HL-60/S4 treated with retinoic acid at 250 ng/mL for 4 days and 3 days (cell line): ENCODE results near the gene KCTD16.

Experiments used
- in situ Hi-C: fragments of 300-500 bp; cut with MboI; formaldehyde crosslinking; loops from 2 replicates; pipeline ENCODE4 v1.7.0; 2022; ENCODE audit warnings: low sequenced_read_pairs

Gene KCTD16

DNA sequence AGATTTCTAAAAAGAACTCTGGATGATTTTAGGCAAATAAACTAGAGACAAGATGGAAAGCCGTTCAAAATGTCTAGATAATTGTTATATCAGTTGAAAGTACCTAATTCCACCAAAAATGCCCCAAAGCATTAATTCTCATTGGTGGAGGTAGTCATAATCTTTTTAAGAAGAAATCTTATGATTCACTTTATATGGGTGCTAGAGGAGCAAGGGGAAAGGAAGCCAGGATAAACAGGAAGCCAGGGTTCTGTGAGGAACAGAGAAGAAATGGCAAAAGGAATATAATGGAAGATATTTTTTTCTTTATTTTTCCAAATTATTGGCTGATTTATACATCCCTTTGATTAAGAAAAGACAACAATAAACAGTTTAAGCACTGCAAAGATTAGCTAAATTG lies 8.0 kb upstream of the KCTD16 start:
- in situ Hi-C loops: no loop called here

DNA sequence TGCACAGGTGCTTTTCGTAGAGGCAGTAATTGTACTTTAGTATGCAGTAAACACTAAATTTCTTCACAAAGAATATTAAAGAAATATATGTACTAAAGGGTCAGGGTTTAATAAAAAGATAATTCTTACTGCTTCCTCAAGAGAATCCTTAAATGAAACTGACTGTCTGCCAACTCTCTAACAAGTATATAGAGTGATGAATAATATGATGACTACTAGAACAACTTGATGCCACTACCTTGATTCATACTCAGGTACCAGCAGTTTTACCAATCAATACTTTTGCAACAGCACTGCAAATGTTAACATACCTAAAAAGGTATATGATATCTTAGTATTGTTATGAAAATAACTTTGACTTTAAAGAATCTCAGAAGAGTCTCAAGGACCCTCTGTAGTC lies 4.0 kb upstream of the KCTD16 start:
- in situ Hi-C loops: no loop called here

DNA sequence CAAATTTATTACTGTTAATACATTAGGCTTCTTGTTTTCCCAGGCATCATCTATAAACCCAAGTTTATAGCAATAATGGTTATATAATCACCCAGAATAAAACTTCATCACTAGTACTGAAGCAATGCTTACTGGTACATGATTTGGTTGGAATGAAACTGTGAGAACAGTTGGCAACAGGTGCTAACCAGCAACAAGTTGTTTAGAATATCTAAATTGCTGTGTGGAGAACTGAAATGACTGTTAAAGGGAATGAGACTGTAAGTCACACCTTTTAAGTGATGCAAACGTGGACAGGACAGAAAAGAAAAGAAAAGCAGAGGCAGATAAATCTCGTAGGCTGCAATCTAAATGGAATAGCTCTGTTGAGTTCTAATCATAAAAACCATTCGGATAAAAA lies 2.7 kb upstream of the KCTD16 start:
- in situ Hi-C loops: no loop called here

DNA sequence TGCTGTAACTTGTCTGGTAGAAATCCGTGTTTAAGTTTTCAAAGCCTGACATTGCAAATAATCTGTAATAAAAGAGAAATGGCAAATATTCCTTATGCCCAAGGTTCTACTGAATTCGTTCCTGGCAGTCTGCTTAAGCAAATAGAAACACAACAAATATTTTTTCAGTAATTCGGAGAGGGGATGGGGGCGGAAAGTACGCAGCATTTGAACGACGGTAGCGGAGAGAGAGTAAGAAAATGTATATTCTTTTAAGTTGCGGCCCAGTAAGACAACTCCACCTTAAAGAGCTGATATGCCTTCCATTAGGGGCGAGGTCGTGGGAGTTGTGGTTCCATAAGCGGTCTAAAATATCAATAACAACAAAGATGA lies 783 bp upstream of the KCTD16 start:
- in situ Hi-C loops: no loop called here

DNA sequence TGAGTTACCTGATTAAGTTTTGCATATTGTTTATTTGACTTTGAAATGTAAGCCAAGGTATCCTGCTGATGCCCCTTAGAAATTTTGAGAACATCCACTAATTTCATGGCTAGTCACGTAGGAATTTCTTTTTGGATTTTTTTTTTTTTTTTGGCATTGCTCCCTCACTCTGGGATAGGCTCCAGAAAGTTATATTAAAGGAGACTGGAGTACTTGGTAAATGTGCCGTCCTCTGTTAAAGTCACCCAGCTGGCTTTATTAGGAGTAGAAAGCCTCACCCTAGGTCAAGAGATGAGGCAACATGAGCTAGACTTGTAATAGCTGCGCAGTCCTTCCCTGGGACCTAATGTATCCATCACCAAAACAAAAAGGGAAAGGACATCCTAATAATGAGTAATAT lies 3.1 kb downstream of the KCTD16 start:
- in situ Hi-C loops: no loop called here

DNA sequence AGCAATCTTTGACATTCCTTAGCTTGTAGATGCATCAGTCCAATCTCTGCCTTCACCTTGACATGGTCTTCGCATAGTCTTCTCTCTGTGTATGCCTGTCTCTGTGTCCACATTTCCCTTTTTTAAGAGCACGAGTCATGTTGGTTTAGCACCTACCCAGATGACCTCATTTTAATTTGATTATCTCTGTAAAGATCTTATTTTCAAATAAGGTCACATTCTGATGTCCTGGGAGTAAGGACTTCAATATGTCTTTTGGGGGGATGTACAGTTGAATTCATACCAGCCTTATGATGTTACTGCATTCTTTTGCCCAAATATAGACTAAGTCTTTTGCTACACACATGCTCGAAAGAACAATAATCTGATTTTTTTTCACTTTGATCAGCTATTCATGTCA lies 6.9 kb downstream of the KCTD16 start:
- in situ Hi-C loops: no loop called here

DNA sequence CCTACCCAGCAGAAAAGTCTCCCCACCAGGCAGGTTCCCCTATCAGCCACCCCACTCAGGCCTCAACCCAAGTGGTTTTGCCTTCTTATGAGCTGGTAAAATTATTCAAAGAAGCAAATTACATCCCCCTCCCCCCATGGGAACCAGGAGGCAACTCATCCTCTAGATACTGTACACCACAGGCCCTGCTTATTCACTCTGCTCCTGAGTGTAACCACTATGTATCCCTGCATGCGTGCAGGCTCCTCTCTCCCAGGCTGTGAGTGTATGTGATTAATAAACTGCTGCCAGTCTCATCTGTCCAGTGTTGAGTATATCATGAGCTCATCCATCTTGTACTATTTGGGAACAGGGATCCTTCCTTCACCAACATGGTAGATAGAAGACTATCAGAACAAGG lies 8.6 kb downstream of the KCTD16 start:
- in situ Hi-C loops: no loop called here

DNA sequence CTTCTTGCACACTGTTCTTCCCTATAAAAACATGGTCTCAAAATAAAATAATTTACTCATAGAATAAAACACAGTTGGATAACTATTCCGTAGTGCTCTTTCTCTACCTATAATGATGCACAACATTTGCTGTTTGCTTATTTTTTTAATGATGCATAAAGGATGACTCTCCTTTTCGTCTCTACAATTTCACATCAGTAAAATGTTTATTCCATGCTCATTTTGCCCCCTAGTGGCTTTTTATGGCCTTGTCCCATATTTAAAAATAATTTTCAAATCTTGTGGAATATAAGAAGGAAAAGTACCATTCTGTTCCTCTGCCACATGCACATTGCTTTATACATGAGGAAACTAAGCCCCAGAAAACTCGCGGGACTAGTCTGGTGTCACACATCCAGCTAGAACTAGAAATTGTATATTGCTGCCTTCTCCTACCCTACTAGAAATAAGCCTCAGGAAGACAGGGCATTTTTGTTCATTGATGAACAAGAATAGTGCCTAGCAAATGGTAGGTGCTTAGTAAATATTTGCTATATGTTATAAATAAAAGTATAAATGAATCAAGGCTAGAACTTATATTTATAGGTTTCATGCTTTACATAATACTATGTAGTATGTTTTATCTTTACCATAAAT lies 12.7 kb downstream of the KCTD16 start:
- in situ Hi-C loops: no loop called here

DNA sequence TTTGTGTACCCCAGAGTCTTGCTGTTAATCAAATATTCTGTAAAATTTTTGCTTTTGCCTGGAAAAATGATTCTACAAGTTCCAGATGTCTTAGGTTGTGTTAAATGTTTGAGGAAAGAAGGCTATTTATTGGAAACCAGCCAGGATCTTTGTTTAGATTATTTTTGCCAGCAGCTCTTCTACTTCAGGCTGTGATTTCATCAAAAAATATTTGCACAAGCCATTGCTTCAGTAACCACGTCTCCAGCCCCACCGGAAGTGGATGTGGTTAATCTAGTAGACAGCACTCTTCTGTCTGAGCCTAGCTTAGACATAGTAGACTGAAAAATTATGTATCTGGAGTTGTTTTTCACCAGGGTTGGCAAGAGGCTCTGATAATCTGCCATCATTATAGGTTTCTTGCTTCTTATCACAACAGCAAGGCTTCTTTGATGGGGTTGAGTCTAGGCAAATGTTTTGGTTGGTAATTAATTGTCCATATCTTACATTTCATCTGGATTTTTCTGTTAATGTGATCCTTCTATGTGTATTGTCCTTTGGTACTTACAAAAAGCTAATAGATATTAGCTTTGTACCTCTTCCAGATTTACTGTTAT lies 17.1 kb downstream of the KCTD16 start:
- in situ Hi-C loops: no loop called here

DNA sequence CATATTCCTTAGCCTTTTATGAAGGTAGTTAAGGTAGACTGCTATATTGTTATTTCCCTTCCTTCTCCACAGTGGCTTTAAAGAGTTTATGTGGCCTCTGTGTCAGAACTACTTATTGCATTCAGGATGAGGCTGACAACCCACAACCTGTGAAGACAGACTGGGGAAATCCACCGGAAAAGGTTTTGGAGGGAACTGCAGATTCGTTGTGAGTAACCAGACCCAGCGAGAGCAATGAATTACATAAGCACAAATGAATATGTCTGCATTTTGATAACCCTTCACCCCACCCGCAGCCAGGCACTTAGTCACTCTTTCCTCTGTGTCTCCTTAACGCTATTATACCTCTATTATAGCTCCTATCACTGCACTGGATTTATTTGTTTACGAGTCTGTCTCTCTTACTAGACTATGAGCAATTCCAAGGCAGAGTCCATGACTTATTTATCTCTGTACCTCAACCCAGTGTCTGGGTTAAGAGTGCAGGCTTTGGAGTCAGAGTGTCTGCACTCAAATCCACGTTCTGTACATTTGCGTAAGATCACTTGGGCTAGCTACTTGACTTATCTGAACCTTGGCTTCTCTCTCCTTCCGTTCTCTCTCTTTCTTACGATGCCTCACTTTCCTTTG lies 19.2 kb downstream of the KCTD16 start:
- in situ Hi-C loops: no loop called here

DNA sequence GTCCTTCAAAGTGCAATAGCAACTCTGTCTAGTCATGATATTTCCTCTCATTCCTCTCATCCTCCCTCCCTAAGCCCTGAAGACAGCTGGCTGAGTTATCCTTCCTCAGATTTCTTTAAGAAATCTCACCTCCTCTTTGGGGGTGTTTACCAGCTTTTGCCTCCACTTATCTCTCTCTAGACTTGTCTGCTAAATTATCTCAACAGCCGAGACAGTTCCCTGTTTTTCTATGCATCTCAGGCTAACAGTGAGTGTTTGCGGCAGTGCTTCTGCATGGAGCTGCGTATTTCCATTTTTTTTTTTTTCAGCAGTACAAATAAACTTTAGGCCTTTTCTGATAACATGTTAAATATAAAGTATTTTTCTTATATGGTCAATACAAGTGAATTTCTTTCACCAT lies 20.9 kb downstream of the KCTD16 start:
- in situ Hi-C loops: no loop called here

DNA sequence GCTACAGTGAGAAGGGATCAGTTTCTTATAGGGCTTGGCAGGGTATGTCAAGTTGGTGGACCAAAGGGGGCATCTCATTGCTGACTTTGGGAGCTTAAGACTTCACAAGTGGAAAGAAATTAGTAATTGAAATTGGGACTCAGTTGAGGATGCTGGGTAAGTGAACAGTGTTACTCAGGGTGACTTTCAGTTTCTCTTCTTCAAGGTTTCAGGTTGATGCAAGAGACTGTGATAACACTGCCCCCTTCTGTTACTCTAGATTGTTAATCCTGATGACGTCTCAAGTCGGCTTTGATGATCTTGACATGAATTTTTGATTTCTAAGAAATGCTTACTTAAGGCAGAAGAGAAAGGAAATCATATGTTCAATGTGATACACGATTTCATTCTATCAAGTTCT lies 21.3 kb downstream of the KCTD16 start:
- in situ Hi-C loops: no loop called here

DNA sequence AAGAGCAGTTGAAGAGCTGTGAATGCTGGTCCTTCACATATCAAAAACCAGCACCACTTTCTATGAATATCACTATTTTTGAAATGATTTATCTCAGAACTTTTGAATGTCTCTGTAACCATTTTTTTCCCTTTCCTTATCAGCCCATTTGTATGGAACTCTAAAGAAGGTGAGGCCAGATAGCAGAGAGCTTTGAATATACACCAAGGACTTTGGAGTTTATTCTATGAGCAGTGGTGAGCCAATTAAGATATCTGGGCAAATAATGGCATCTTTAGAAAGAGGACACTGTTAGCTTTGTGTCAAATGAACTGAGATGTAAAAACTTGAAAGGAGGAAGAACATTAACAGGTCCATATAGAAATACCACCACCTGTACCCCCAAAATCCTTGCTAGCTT lies 22.0 kb downstream of the KCTD16 start:
- in situ Hi-C loops: no loop called here

DNA sequence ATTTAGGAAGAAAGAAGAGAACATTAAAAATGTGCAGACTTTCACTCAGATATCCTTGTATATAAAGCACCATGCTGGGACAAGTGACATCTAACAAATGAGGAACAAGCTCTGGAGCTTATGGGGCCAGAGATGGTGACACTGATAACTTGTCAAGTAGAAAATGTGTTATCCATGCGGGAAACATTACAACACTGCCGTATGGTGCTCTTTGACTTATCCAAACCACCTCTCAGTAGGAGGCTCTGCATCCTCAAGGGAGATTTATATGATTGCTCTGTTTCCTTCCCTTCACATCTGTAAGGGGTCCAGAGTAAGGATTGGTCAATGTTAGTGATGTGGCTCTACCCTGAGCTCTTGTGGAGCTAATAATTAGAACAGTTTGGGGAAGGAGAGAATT lies 23.5 kb downstream of the KCTD16 start:
- in situ Hi-C loops: no loop called here

DNA sequence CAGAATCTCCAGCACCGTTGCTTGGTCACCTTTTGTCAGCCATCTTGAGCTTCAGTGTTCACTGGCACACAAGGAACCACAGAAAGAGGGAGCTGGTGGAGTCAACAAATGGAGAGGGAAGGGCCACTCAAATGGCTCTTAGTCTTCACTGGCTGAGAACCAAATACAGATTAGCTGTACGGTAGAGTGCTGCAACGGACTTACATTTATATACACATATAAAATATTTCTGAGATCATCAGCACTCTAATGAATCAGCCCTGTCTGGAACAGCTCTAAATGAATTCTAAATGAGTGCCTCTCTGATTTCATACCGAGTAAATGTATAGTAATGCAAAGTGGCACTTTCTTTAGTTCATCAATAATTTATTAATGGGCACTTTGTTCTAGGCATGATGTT lies 24.8 kb downstream of the KCTD16 start:
- in situ Hi-C loops: no loop called here

DNA sequence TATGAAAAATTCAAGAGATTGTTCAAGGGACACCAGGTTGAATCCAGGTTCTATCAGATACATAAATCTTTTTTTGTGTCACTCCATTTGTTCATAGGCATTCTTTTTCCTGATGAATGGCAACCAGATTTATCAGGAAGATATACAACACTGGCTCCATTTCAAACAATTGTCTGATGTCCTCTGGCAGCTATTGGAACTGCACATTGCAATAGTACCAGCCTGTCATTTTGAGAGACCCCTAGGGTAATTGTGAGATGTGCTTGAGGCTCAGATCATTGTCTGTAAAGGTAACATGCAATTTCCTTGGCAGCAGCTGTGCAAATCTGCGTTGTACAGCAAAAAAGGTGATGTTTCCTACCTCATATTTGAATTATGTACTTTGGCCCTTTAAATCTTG lies 25.9 kb downstream of the KCTD16 start:
- in situ Hi-C loops: no loop called here

DNA sequence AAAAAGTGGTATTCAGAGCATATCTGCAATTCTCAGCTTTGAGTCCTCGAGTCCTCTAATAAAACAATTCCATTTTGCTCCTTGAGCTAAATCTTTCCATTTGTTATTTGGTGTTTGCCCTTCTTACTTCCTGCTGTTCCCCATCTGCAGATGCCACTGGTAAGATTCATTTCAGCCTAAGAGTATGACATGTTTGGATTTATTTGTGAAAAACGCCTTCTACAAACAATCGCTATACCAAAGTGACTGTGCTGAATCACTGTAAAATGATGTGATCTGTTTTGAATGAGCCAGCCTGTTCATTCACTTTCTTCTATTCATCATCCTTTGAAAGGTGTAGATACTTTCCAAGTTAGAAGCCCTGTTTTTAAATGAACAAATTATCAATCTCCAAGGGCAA lies 27.7 kb downstream of the KCTD16 start:
- in situ Hi-C loops: no loop called here

DNA sequence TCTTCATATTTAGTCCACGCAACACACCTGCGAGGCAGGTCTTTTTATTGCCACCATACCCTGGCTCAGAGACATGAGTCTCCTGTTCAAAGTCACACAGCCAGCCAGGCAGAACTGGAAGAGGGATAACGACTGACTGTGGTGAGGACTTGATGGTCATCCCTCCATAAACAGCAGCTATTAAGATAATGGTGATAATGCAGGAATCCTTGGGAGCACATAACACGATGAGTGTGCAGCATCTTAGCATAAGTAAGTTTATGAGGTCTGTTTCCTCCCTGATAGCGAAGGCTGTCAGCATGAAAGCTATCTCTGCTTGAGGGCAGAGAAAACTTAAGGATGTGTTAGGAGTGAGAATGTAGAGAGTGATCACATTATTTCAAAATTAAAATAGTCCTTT lies 30.9 kb downstream of the KCTD16 start:
- in situ Hi-C loops: no loop called here

DNA sequence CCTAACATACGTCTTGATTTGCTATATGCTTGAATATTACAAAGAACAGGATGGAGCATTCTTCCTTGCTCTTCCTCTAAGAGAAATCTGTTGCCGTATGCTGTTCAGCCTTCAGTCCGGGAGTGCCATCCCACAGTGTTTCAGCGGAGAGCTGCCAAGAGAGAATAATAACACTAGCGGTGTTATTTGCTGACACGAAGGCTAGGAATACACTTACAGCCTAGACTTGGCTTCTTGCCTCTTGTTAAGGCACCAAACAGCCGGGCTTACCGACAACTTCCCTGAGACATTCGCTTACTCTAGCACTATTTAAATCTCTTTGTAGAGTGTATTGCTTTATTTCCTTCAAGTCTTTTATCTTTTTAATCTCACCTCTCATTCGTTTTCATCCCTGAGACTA lies 31.4 kb downstream of the KCTD16 start:
- in situ Hi-C loops: no loop called here

DNA sequence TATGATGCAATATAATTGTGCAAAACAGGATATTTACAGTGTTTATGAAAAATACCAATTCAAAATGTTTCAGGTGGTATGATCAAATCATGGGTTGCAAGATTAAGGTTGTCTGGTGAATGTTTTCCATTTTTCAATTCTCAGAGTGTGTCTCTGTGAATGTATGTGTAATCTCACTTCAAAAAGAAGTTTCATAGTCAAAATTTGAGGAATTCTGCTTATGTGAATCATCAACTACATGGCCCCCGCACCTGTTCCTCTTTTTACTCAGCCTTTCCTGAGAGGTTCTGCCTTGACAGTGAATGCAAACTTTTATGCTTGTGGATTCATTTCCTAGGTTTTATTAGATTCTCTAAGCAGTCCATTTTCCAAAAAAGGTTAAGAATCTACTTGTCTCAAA lies 32.1 kb downstream of the KCTD16 start:
- in situ Hi-C loops: no loop called here

DNA sequence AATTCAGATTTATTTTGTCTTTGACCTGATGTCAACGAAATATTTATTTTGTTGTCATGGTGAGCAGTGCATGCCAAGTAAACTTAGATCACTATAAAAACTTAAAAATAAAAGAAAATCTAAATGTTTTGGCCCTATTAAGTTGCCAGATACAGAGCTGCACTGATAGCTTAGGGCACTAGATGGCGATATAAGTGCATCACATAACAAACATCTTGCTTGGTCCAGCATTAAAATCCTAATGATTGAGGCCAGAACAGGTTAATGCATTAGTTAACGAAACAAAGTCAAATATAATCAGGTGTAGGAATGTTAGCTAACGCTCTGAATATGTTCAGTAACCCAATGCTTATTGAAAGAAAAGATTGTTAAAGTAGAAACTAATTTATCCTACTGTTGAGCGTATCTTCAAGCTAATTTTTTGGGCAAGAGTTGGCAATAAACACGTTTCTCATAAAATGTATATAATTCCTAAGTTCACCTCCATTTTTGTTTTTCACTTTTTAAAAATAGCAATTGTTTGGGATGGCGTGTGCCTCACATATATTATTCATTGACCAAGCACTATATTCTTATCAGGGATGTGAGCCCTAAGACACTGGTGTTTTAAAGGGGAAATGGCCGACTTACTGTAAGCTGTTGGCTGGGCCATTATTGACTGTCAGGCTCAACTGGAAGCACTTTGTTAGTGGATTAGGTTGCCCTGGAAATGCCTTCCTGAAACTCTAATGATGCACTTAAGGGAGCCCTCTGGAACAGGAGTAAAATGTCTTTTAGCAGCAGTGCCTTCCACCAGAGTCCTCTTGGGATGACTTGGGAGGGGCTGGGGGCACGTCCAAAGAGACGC lies 33.3 kb downstream of the KCTD16 start:
- in situ Hi-C loops: no loop called here

DNA sequence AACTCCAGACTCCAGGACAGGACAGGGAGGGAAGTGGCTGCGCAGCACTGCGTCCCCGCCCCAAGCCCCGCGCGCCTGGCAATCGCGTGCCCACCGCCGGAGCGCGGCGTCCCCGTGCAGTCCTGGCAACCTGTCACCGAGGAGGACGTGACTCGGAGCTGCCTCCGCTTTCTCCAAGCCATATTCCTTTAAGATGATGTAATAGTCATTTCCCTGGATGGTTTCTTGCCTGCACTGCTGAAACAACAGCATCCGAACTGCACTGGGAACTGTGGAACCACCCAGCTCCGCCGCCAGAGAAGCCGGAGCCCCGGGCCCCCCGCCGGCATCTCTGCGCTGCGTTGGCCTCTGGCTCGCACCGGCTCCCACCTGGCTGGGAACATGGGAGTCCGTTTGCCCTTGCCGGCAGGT lies 34.5 kb downstream of the KCTD16 start:
- in situ Hi-C loops: no loop called here
